GM21737 (cell line): ENCODE results near the gene TMEM41B.

ENCODE experiments used
- ATAC-seq: cut with Tn5 transposase; IDR thresholded peaks from one replicate; pipeline ENCODE4 v1.9.1; 2021; ENCODE audit warnings: mild to moderate bottlenecking, moderate library complexity; ENCODE audit not compliant: unreplicated experiment

TMEM41B gene

GRCh38 chr11:9310485-9311090, 3.8 kb downstream of the TMEM41B start:
- ATAC-seq = no peak

DNA sequence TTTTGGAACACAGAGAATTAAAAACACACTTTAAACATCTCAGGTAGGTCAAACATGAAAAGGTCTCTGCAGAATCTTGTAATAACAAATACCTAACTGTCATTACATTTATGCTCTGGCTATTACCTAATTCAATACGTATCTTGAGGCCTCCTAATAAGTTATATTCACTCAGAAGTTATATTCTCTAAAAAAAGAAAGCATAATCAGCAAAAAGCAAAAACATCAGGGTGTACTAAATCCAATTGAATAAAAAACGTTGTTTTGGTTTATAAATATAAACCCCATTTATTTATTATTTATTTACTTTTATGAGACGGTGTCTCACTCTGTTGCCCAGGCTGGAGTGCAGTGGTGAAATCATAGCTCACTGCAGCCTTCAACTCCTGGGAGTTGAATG, 10.2 kb downstream of the TMEM41B start:
- no peak for ATAC-seq

- no peak for ATAC-seq
Measured at GRCh38 chr11:9302448-9302847, 11.9 kb downstream of the TMEM41B start.

- ATAC-seq = no peak
Measured at GRCh38 chr11:9301720-9302119, 12.7 kb downstream of the TMEM41B start.

DNA sequence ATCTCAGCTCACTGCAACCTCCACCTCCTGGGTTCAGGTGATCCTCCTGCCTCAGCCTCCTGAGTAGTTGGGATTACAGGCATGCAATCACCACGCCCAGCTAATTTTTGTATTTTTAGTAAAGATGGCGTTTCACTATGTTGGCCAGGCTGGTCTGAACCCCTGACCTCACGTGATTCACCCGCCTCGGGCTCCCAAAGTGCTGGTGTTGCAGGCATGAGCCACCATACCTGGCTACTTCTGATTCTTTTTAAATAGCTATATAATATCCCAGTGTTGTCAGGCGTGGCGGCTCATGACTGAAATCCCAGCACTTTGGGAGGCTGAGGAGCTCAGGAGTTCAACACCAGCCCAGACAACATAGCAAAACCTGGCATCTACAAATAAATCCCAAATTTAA, 20.7 kb downstream of the TMEM41B start:
- ATAC-seq = no peak

- ATAC-seq = no peak
Measured at GRCh38 chr11:9285850-9286587, 28.4 kb downstream of the TMEM41B start.

- peak; percentile 94 for ATAC-seq
Measured at GRCh38 chr11:9280655-9281301, 33.6 kb downstream of the TMEM41B start.

- no peak for ATAC-seq
Measured at GRCh38 chr11:9277176-9277575, 37.2 kb downstream of the TMEM41B start.

- no peak for ATAC-seq
Measured at GRCh38 chr11:9276571-9276970, 37.8 kb downstream of the TMEM41B start.

- ATAC-seq = no peak
Measured at GRCh38 chr11:9274499-9275258, 39.7 kb downstream of the TMEM41B start.

GRCh38 chr11:9273376-9274336, 40.7 kb downstream of the TMEM41B start:
- no peak for ATAC-seq

GRCh38 chr11:9269492-9270013, 44.8 kb downstream of the TMEM41B start:
- ATAC-seq = no peak

GRCh38 chr11:9267680-9268079, 46.7 kb downstream of the TMEM41B start:
- no peak for ATAC-seq

DNA sequence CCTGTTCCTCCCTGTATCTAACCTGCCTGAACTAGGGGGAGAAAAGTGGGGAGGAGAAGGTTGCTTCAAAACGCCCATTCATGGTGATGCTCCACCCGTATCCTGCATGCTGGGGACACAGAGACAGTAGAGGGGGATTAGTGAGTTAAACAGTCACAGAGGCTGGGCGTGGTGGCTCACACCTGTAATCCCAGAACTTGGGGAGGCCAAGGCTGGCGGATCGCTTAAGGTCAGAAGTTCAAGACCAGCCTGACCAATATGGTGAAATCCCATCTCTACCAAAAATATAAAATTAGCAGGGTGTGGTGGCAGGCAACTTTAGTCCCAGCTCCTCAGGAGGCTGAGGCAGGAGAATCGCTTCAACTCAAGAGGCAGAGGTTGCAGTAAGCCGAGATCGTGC, 47.5 kb downstream of the TMEM41B start:
- ATAC-seq = no peak

DNA sequence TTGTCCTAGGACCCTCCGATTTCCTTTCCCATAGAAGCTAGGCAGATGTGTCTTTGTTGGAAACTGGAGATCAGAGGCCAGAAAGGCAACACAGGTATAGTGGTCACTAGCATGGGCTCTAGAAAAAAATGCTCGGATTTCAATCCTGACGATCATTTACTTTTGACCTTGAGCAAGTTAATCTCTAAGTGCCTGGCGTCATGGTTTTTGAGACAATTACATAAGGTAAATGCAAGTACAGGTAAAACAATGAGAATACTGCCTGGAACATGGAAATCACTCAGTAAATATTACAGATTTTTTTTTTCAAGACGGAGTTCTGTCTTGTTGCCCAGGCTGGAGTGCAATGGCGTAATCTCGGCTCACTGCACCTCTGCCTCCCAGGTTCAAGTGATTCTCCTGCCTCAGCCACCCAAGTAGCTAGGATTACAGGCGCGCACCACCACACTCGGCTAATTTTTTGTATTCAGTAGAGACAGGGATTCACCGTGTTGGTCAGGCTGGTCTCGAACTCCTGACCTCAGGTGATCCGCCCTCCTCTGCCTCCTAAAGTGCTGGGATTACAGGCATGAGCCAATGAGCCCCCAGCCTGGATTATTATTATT, 48.2 kb downstream of the TMEM41B start:
- ATAC-seq = no peak

GRCh38 chr11:9265211-9266131, 48.9 kb downstream of the TMEM41B start, which contains the start of gene DENND5A:
Gene DENND5A, minus strand, starts transcription at chr11:9265350. Its CDS starts 281 bp downstream, at chr11:9265069.
- ATAC-seq = peak; percentile 41

DNA sequence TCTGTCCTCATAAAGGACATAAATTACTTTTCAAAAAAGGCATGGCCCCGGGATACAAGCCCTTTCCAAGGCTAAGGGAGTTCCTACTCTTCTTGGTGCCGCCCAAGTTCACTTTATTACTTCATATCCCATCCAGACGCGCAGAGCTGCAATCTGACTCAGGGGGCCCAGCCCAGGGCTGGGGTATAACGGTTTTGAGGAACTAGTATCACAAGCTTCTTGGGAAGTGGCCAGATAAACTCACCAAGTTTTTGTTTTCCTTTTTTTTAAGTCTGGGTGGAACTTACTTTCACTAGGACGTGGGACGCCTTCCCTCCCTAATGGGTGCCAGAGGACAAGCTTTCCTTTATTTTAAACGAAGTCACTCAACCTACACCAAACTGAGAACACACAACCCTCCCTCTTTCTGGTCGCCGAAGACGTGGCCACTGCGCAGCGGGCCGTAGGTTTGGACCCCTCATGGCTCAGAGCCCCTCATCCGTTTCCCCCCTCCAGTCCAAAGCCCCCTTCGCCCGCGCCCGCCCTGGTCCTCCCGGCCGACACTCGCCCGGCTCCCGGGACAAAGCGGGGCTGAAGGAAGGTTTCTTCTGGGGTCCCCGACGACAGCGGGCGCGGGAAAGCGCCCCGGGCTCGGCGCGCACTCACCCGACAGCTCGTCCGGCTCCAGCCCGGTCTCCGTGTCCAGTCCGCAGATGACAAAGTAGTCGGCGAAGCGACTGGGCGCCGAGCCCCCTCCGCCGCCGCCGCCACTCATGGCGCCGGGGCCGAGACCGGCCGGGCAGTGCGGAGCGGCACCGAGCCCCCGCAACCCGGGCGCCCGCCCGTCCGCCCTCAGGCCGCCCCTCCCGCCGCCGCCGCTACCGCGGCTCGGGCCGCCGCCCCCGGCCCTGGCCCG, 49.8 kb downstream of the TMEM41B start:
- peak; percentile 19 for ATAC-seq
